Mesenchymal stem cell (in vitro differentiated cells and primary cell): Measurements from ENCODE around the gene STX18.

Source experiments
- DNase-seq: peaks from one replicate; pipeline ENCODE4 v3.0.0-alpha.2; 2013
- H2AFZ ChIP-seq: one replicate; pipeline ENCODE4 v1.6.1; 2013; ENCODE audit warnings: low read depth, mild to moderate bottlenecking, control low read depth, inconsistent platforms, low read length, moderate library complexity
- H2AK5ac ChIP-seq: 2 replicates; pipeline ENCODE4 v1.6.1; 2013; ENCODE audit warnings: low read length, moderate library complexity, mild to moderate bottlenecking, inconsistent platforms; ENCODE audit not compliant: severe bottlenecking
- H2BK120ac ChIP-seq: one replicate; pipeline ENCODE4 v1.6.1; 2013; ENCODE audit warnings: low read depth, mild to moderate bottlenecking, inconsistent platforms, low read length, moderate library complexity
- H2BK12ac ChIP-seq, 2 experiments: one replicate each; pipeline ENCODE4 v1.6.1; 2013; ENCODE audit warnings: inconsistent platforms in 2 of 2, low read length in 2 of 2, mild to moderate bottlenecking in 2 of 2, moderate library complexity in 2 of 2, control low read depth in 1 of 2
- H2BK15ac ChIP-seq: one replicate; pipeline ENCODE4 v1.6.1; 2013; ENCODE audit warnings: mild to moderate bottlenecking, low read depth, inconsistent platforms; ENCODE audit not compliant: poor library complexity, severe bottlenecking
- H2BK5ac ChIP-seq: 2 replicates; pipeline ENCODE4 v1.6.1; 2013; ENCODE audit warnings: low read depth, mild to moderate bottlenecking, low read length, control low read depth, inconsistent platforms; ENCODE audit not compliant: poor library complexity, severe bottlenecking
- H3K14ac ChIP-seq, 2 experiments: one replicate each; pipeline ENCODE4 v1.6.1; 2013; ENCODE audit warnings: inconsistent platforms in 2 of 2, low read length in 2 of 2, control low read depth in 1 of 2, mild to moderate bottlenecking in 1 of 2, moderate library complexity in 1 of 2
- H3K18ac ChIP-seq, 2 experiments: one replicate each; pipeline ENCODE4 v1.6.1; 2013; ENCODE audit warnings: inconsistent platforms in 2 of 2, low read length in 2 of 2, control low read depth in 1 of 2, low read depth in 1 of 2, mild to moderate bottlenecking in 1 of 2
- H3K23ac ChIP-seq, 2 experiments: one replicate each; pipeline ENCODE4 v1.6.1; 2013; ENCODE audit warnings: inconsistent platforms in 2 of 2, low read length in 2 of 2, mild to moderate bottlenecking in 2 of 2, moderate library complexity in 2 of 2, control low read depth in 1 of 2
- H3K27ac ChIP-seq: 2 replicates; pipeline ENCODE4 v1.5.1; 2013; ENCODE audit warnings: mild to moderate bottlenecking, moderate library complexity, low read length, control low read depth, inconsistent platforms; ENCODE audit not compliant: poor library complexity, severe bottlenecking
- H3K27me3 ChIP-seq, 2 experiments: 2 replicates each; pipeline versions ENCODE4 v1.6.1 to v1.7.0; 2013; ENCODE audit warnings: low read length in 2 of 2, mild to moderate bottlenecking in 2 of 2, moderate library complexity in 2 of 2, control low read depth in 1 of 2, inconsistent platforms in 1 of 2; ENCODE audit not compliant: control insufficient read depth in 1 of 2, insufficient read depth in 1 of 2
- H3K36me3 ChIP-seq, 2 experiments: 2 replicates each; pipeline versions ENCODE4 v1.6.1 to v1.7.0; 2013; ENCODE audit warnings: low read length in 2 of 2, control low read depth in 1 of 2, inconsistent platforms in 1 of 2, low read depth in 1 of 2, mild to moderate bottlenecking in 1 of 2; ENCODE audit not compliant: insufficient read depth in 2 of 2, control insufficient read depth in 1 of 2
- H3K4ac ChIP-seq, 2 experiments: one replicate each; pipeline ENCODE4 v1.6.1; 2013; ENCODE audit warnings: inconsistent platforms in 2 of 2, low read length in 2 of 2, mild to moderate bottlenecking in 2 of 2, moderate library complexity in 2 of 2, control low read depth in 1 of 2, low read depth in 1 of 2
- H3K4me1 ChIP-seq: 2 replicates; pipeline ENCODE4 v1.6.1; 2013; ENCODE audit warnings: low read depth, low read length, control low read depth; ENCODE audit not compliant: control insufficient read depth, insufficient read depth
- H3K4me2 ChIP-seq: 2 replicates; pipeline ENCODE4 v1.6.1; 2013; ENCODE audit warnings: low read length, mild to moderate bottlenecking, inconsistent platforms; ENCODE audit not compliant: poor library complexity, severe bottlenecking
- H3K4me3 ChIP-seq, 2 experiments: 2 replicates each; pipeline versions ENCODE4 v1.5.1 to v1.7.0; 2013; ENCODE audit warnings: low read length in 2 of 2, mild to moderate bottlenecking in 2 of 2, control low read depth in 1 of 2, low read depth in 1 of 2; ENCODE audit not compliant: insufficient read depth in 1 of 2
- H3K79me1 ChIP-seq: replicated peaks from 2 replicates; pipeline ENCODE4 v1.6.1; 2013; ENCODE audit warnings: mild to moderate bottlenecking, control low read depth, low read length, inconsistent platforms; ENCODE audit not compliant: poor library complexity, severe bottlenecking
- H3K9ac ChIP-seq: 2 replicates; pipeline ENCODE4 v1.7.0; 2013; ENCODE audit warnings: mild to moderate bottlenecking, low read length, moderate library complexity
- H3K9me3 ChIP-seq: 2 replicates; pipeline ENCODE4 v1.7.0; 2013; ENCODE audit warnings: mild to moderate bottlenecking, low read length; ENCODE audit not compliant: control insufficient read depth
- H4K8ac ChIP-seq: one replicate; pipeline ENCODE4 v1.6.1; 2013; ENCODE audit warnings: inconsistent platforms, mild to moderate bottlenecking, low read length, moderate library complexity
- H4K91ac ChIP-seq: one replicate; pipeline ENCODE4 v1.6.1; 2013; ENCODE audit warnings: mild to moderate bottlenecking, low read length, inconsistent platforms
- WGBS: methylation state at CpG from one replicate; pipeline ENCODE4 v1.1.7; 2013; ENCODE audit warnings: mixed read lengths; 5-methylcytosine and 5-hydroxymethylcytosine counted together

The STX18 gene

DNA sequence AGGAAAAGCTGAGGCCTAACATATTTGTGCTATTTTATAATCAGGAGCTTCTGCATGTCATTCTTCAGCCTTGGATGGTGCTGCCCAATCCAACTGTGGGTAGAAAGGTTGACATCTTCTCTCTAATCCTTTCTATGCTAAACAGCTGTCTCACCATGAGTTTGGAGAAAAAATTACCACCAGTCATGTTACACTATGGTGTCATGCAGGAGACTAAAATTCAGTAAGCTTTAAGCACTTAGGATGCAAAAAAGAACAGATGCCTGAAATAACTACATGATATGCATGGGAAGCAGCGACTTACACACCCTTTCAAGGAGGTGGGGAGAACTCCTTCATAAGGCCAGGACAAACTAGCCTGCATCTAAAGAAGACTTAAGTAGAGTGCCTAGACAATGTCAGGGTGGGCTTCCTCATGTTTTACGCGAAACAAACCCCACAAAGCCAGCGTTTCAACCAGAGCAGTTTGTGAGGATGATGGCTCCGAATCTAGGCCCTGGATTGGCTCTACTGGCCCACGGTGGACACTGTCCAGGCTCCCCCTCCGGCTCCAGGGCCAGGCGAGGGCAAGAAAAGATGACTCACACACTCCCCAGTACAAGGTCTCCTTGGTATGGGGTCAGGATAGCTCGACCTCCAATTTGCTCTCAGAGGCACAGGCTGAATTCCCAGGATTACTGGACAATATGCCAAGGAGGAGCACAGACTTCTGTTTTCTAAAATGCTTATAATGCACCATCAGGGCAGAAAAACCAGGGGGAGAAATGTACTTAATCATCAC, 45.1 kb downstream of the STX18 start:
- H4K91ac ChIP-seq: no peak overlapping the region
- peak overlapping the region; percentile 4 for H3K9ac ChIP-seq
- H3K27me3 ChIP-seq: no peaks in the 10 kb centered on the region
- peak overlapping the region in 1 of 2 experiments; percentile 73 for H3K18ac ChIP-seq
- H2AFZ ChIP-seq: no peak overlapping the region
- peak overlapping the region in 1 of 2 experiments; percentile 11 for H3K4me3 ChIP-seq
- no peak overlapping the region for H2BK12ac ChIP-seq
- 38% methylated on average over 9 of the region's 9 CpGs for whole genome bisulfite sequencing
- peaks cover 20% of the 10 kb centered on the region for H3K79me1 ChIP-seq
- no peak overlapping the region for H2BK15ac ChIP-seq
- no peak overlapping the region for H3K14ac ChIP-seq
- H3K9me3 ChIP-seq: no peaks in the 10 kb centered on the region
- H3K36me3 ChIP-seq: peaks cover 0 to 3% of the 10 kb centered on the region in 2 experiments
- H4K8ac ChIP-seq: peak overlapping the region; percentile 29
- no peak overlapping the region for H2BK120ac ChIP-seq
- H2BK5ac ChIP-seq: no peak overlapping the region
- peaks cover 5% of the 10 kb centered on the region for H3K4me1 ChIP-seq
- H3K4me2 ChIP-seq: no peak overlapping the region
- DNase-seq: peak; percentile 72
- H3K27ac ChIP-seq: no peak overlapping the region
- H3K23ac ChIP-seq: no peak overlapping the region
- peak overlapping the region in 1 of 2 experiments; percentile 11 for H3K4ac ChIP-seq
- H2AK5ac ChIP-seq: no peak overlapping the region

- no peaks in the 10 kb centered on the region for H3K27me3 ChIP-seq
These were observed 47.0 kb downstream of the STX18 start for GRCh38 chr4:4494882-4495281.

GRCh38 chr4:4492161-4492847, 49.5 kb downstream of the STX18 start:
- peak; percentile 63 for DNase-seq
- H3K23ac ChIP-seq: no peak overlapping the region
- no peak overlapping the region for H2BK12ac ChIP-seq
- no peak overlapping the region for H3K14ac ChIP-seq
- no peak overlapping the region for H3K27ac ChIP-seq
- H3K9me3 ChIP-seq: no peaks in the 10 kb centered on the region
- peaks cover 20% of the 10 kb centered on the region for H3K79me1 ChIP-seq
- no peak overlapping the region for H3K4me2 ChIP-seq
- peak overlapping the region; percentile 90 for H3K9ac ChIP-seq
- no peak overlapping the region for H3K18ac ChIP-seq
- no peak overlapping the region for H4K8ac ChIP-seq
- H3K4ac ChIP-seq: no peak overlapping the region
- WGBS: 87% methylated on average over 5 of the region's 6 CpGs
- no peak overlapping the region for H2BK15ac ChIP-seq
- H3K4me1 ChIP-seq: peaks cover 3% of the 10 kb centered on the region
- no peak overlapping the region for H2AK5ac ChIP-seq
- no peaks in the 10 kb centered on the region for H3K27me3 ChIP-seq
- H3K4me3 ChIP-seq: peak overlapping the region in 1 of 2 experiments; percentile 71
- H4K91ac ChIP-seq: no peak overlapping the region
- peaks cover 0 to 3% of the 10 kb centered on the region in 2 experiments for H3K36me3 ChIP-seq
- no peak overlapping the region for H2BK5ac ChIP-seq
- H2AFZ ChIP-seq: no peak overlapping the region
- no peak overlapping the region for H2BK120ac ChIP-seq

More at GRCh38 chr4:4494882-4495281, 47.0 kb downstream of the STX18 start:
- Histone ChIP-seq H3K4me3 (no peak overlapping the region), H3K4me2 (no peak overlapping the region), H3K4ac (no peak overlapping the region), H3K27ac (no peak overlapping the region), H2BK5ac (no peak overlapping the region), H4K91ac (no peak overlapping the region), H2BK12ac (no peak overlapping the region), H3K9ac (no peak overlapping the region), H4K8ac (no peak overlapping the region), H3K18ac (no peak overlapping the region), H3K36me3 (peaks cover 0 to 3% of the 10 kb centered on the region in 2 experiments), H3K79me1 (peaks cover 19% of the 10 kb centered on the region), H3K9me3 (no peaks in the 10 kb centered on the region), H2BK120ac (no peak overlapping the region), H3K23ac (no peak overlapping the region), H3K4me1 (peaks cover 5% of the 10 kb centered on the region), H3K14ac (no peak overlapping the region), H2AK5ac (no peak overlapping the region), H2BK15ac (no peak overlapping the region), H2AFZ (no peak overlapping the region)
- no peak for DNase-seq

GRCh38 chr4:4491396-4491893, 50.4 kb downstream of the STX18 start:
- H2BK12ac ChIP-seq: no peak overlapping the region
- H3K4me1 ChIP-seq: no peaks in the 10 kb centered on the region
- H3K18ac ChIP-seq: no peak overlapping the region
- no peak overlapping the region for H2AFZ ChIP-seq
- H3K4ac ChIP-seq: no peak overlapping the region
- H3K9me3 ChIP-seq: no peaks in the 10 kb centered on the region
- no peak overlapping the region for H3K23ac ChIP-seq
- peak overlapping the region; percentile 90 for H3K9ac ChIP-seq
- H4K8ac ChIP-seq: no peak overlapping the region
- no peak overlapping the region for H2BK120ac ChIP-seq
- no peak overlapping the region for H4K91ac ChIP-seq
- H3K27me3 ChIP-seq: no peaks in the 10 kb centered on the region
- no peak overlapping the region for H3K4me2 ChIP-seq
- peaks cover 18% of the 10 kb centered on the region for H3K79me1 ChIP-seq
- H2BK15ac ChIP-seq: no peak overlapping the region
- peaks cover 0 to 3% of the 10 kb centered on the region in 2 experiments for H3K36me3 ChIP-seq
- H3K4me3 ChIP-seq: no peak overlapping the region
- no peak overlapping the region for H3K14ac ChIP-seq
- no peak overlapping the region for H2AK5ac ChIP-seq
- no peak for DNase-seq
- WGBS: 95% methylated on average over 2 of the region's 8 CpGs
- H3K27ac ChIP-seq: no peak overlapping the region
- no peak overlapping the region for H2BK5ac ChIP-seq
